GM10847 (cell line): ENCODE results near the gene GLT6D1.

Experiments used
- POLR2A ChIP-seq: IDR thresholded peaks from 2 replicates; pipeline ENCODE4 v1.6.1; 2011; ENCODE audit not compliant: insufficient read length; ENCODE audit errors: extremely low read depth

Gene GLT6D1

GRCh38 chr9:135649508-135649907 is 10.2 kb upstream of the GLT6D1 start:
- TF ChIP-seq POLR2A = no peak

DNA sequence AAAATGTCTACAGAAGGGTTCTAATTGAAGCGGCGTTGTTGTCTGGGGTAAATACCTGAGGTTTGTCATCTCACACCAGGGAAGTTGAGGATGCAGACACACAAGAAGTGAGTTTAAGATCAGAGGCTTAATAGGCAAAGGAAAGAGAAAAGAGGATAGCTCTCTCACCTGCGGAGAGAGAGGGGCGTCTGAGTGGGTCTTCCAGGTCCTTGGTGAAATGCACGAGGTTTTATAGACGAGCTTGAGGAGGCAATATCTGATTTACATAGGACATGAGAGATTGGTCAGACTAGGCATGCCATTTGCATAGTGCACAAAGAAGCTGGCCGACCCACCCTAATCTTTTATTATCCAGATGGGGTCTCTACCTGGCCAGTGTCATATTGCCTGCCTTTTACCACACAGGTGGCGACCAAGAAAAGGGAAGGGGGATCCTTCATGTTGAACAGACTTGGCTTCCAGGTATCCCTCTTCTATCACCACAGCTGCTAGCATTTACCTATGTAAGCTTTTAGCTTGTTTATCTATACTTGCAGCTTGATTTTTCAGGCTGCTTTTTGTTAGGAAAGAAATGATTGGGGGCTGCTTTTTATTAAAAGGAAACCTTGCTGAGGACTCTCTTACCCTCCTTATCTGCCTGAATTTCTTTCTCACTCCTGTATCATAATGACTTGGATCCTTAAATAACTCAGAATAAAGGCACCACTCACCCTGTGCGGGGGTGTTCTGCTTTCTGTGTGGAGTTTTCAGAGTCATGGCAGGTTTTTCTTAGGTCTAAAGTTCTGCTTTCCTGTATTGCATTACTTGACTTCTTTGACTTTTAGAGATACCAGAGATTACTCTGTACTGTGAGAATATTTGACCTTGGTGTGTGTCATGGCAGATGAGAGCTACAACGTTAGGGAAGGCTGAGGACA is 9.4 kb upstream of the GLT6D1 start:
- no peak for TF ChIP-seq POLR2A

GRCh38 chr9:135647884-135648283 is 8.5 kb upstream of the GLT6D1 start:
- TF ChIP-seq POLR2A = no peak

GRCh38 chr9:135644631-135645218 is 5.4 kb upstream of the GLT6D1 start:
- no peak for TF ChIP-seq POLR2A

- TF ChIP-seq POLR2A = no peak
Observed at GRCh38 chr9:135641745-135642144, 2.4 kb upstream of the GLT6D1 start.

- TF ChIP-seq POLR2A = no peak
Observed at GRCh38 chr9:135641047-135641446, 1.7 kb upstream of the GLT6D1 start.

- TF ChIP-seq POLR2A = no peak
Observed at GRCh38 chr9:135632841-135633240, 6.5 kb downstream of the GLT6D1 start.

DNA sequence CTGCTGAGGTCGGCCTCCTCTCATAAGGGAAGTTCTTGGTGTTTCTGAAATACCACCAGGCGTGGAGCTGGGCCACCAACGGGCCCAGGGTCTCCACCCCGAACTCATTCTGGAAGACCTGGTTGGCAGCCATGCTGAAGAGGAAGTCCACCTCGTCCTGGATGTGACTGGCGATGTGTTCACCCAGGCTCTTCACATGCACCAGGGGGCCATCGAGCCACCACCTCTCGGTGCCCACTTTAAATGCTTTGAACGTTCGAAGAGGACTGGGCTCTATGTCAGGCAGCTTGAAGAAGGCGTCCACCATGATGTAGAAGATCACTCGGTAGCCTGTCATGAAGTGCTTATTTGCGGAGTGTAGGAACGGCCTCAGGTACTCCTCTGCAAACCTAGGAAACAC is 15.1 kb downstream of the GLT6D1 start:
- TF ChIP-seq POLR2A = no peak

DNA sequence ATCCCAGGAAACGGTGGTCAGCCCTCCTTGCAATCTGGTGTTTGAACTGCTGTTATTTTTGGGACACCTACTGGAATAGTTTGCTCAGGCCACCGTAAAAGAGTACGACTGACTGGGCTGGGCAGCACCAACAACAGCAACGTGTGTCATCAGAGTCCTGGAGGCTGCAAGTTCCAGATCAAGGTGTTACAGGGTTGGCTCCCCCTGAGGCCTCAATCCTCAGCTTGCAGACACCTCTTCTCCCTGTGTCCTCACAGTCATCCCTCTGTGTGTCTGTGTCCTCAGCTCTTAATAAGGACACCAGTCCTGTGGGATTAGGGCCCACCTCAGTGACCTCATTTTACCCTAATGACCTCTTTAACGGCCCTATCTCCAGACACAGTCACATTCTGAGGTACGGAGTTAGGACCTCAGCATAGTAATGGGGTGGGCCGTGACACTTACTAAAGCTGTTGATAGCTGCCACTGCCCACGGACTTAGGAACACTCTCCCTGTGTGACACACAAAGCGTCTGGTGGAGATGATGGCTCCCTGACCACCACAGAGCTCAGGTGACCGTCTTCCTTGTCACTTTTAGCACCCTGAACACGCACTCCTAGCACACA is 16.8 kb downstream of the GLT6D1 start:
- TF ChIP-seq POLR2A = no peak

- TF ChIP-seq POLR2A = no peak
Observed at GRCh38 chr9:135620558-135620957, 18.8 kb downstream of the GLT6D1 start.

- TF ChIP-seq POLR2A = no peak
Observed at GRCh38 chr9:135619599-135619886, 19.8 kb downstream of the GLT6D1 start.

DNA sequence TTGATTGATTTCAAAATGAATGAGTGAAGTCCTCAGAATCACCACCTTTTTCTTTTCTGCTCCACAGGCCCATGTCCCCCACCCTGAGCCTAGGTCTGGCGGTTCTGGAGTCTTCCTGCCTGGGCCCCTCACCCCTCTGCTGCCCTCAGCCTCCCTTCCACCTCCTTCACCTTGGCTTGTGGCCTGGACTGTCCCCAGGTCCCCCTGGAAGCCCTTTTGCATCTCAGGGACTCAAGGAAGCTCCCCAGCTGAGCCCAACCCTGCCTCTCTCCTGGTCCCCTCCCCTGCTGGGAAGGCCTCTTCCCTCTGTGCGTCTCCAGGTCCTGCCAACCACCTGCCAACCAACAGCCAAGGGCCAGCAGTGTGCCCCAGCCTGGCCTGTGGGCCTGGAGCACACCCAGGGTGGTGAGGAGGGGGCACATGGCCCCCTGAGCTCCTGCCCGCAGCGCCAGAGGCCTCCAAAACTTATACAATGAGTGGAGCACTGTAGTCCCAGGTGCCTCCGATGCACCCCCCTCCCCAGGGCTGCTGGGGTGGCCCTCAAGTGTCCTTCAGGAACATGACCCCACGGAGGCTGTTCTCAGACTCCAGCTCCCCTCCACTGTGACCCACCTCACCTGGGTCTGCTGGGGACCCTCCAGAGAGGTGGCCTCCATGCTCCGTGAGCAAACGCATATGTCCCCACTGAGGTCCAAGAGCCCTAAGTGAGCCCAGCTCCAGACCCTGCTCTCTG is 20.3 kb downstream of the GLT6D1 start:
- TF ChIP-seq POLR2A = no peak

GRCh38 chr9:135617991-135618411 is 21.3 kb downstream of the GLT6D1 start:
- TF ChIP-seq POLR2A = no peak

- no peak for TF ChIP-seq POLR2A
Observed at GRCh38 chr9:135617538-135617900, 21.8 kb downstream of the GLT6D1 start.

DNA sequence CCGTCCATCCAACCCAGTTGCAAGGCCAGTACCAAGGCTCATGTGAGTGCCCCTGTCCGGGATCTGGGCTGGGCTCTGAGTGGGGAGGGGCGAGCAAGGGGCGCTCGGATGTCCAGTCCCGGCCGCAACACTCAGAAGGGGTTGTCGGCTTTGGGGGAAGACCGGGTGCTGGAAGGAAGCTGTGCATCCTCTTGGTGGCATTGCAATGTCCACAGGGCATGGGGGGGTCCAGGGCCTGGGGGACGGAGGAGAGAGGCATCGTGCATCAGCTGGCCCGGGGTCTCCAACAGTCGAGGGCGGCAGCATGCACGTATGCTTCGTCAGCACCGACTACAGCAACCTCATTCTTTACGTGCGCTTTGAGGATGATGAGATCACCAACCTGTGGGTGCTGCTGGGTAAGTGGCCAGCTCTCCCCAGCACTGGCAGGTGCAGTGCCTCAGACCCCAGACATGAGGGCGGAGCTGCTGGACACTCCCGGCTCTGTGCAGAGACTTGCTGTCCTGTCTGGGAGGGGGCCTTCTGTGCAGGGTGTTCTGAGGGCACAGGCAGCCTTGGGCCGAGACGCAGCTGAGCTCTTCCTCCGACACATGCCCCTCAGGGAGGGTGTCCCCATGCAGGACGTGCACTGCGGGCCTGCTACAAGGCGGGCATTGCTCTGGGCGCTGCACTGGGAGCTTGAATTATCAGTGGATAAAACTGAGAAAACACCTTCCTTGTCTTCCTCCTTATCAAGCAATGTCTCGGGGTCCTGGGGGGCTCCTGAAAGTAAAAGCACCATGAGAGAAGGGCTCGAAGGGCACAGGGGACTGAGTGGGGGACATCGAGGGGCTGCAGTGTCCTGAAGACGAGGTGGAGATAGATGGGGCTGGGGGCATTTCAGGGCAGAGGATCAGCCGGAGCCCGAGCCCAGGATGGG is 22.5 kb downstream of the GLT6D1 start:
- TF ChIP-seq POLR2A = no peak
